8988T (cell line): ENCODE data around the gene ARHGAP1.

Experiments used
- DNase-seq: peaks from one replicate; pipeline ENCODE4 v3.0.0; 2011

ARHGAP1 gene

GRCh38 chr11:46635557-46636139 lies 64.8 kb downstream of the ARHGAP1 start:
- DNase-seq = no peak

- no peak for DNase-seq
Measured at GRCh38 chr11:46633291-46634217, 66.9 kb downstream of the ARHGAP1 start.

- DNase-seq = no peak
Measured at GRCh38 chr11:46632502-46632901, 67.9 kb downstream of the ARHGAP1 start.

GRCh38 chr11:46631676-46632075 lies 68.7 kb downstream of the ARHGAP1 start:
- no peak for DNase-seq

- no peak for DNase-seq
Measured at GRCh38 chr11:46630237-46630636, 70.2 kb downstream of the ARHGAP1 start.

GRCh38 chr11:46628961-46629360 lies 71.5 kb downstream of the ARHGAP1 start:
- DNase-seq = no peak
